C4-2B (cell line): ENCODE results near the gene NGLY1.

ENCODE experiments used
- ZFX ChIP-seq: fragments of 450-650 bp; IDR thresholded peaks from 2 replicates; pipeline ENCODE4 v1.6.1; 2017
- TF ChIP-seq, protein P1 (sequence below): fragments of 450-650 bp; conservative IDR thresholded peaks from 2 replicates; pipeline ENCODE4 v1.5.1; 2017; ENCODE audit warnings: mild to moderate bottlenecking

DNA sequence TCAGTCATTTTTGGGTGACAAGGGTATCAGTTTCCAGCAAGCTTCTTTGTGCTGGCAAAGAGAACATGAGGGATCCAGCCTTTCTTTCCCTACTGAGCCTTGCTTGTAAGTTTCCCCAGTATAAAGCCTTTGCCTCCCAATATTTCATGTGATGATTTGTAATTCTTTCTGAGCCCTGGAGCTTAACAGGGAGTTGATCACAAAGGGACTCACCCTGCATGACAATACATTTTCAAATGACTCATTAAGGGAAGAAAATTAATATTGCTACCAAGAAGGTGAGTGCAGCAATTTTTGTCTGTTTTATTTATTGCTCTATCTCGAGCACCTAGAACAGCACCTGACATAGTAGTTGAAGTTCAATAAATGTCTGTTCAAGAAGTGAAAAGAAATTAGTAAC, 34.4 kb upstream of the NGLY1 start:
- TF ChIP-seq, protein P1, sequence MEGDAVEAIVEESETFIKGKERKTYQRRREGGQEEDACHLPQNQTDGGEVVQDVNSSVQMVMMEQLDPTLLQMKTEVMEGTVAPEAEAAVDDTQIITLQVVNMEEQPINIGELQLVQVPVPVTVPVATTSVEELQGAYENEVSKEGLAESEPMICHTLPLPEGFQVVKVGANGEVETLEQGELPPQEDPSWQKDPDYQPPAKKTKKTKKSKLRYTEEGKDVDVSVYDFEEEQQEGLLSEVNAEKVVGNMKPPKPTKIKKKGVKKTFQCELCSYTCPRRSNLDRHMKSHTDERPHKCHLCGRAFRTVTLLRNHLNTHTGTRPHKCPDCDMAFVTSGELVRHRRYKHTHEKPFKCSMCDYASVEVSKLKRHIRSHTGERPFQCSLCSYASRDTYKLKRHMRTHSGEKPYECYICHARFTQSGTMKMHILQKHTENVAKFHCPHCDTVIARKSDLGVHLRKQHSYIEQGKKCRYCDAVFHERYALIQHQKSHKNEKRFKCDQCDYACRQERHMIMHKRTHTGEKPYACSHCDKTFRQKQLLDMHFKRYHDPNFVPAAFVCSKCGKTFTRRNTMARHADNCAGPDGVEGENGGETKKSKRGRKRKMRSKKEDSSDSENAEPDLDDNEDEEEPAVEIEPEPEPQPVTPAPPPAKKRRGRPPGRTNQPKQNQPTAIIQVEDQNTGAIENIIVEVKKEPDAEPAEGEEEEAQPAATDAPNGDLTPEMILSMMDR, result no peak
- TF ChIP-seq ZFX, result no peak
